Omental fat pad (tissue), 4 donors: Measurements from ENCODE around the gene GAREM1. TPM values are rescaled to one million over a fixed set of nuclear protein-coding genes. Genes with fewer than 3 reads are reported as not detected.
"Not testable (repeated sequence)": the region's sequence is repeated elsewhere in the genome, so short reads cannot be mapped to it uniquely, and the experiment has no call there.

Source experiments
- ATAC-seq: fragments of 150-250 bp; one replicate; pipeline ENCODE4 v1.9.1; 2016; ENCODE audit warnings: mild to moderate bottlenecking, moderate library complexity; ENCODE audit not compliant: low FRiP score
- DNase-seq: peaks from one replicate; pipeline ENCODE4 v3.0.0-alpha.2; 2019; ENCODE audit warnings: low spot score
- CTCF ChIP-seq, 3 donors: fragments of 450-650 bp; IDR thresholded peaks; one replicate each; pipeline ENCODE4 v1.5.1; 2016 to 2017; ENCODE audit warnings: antibody characterized with exemption in 3 of 3, mild to moderate bottlenecking in 3 of 3, moderate library complexity in 2 of 3
- total RNA-seq, 4 donors: library from RNA; depleted of rRNA; stranded (reverse); fragments of >200 nt; gene quantifications; one replicate each; pipeline ENCODE4 v1.1.0, GENCODE V29; 2016

Gene GAREM1
- 10 to 100 TPM; 11.2 to 22.4 (median 13.8) TPM for total RNA-seq

GRCh38 chr18:32470714-32471633 lies at the start of gene GAREM1:
Gene GAREM1 (minus strand): TSS chr18:32470882. CDS start chr18:32470428, 454 bp downstream.
- DNase-seq (peak; percentile 71), ATAC-seq (peak; percentile 97)
- peak in 2 of 3 donors; percentile 5 to 19 for TF ChIP-seq CTCF (IDR thresholded peaks at IDR 0.05)

- DNase-seq (no peak), ATAC-seq (no peak)
- no peak for TF ChIP-seq CTCF (IDR thresholded peaks at IDR 0.05)
These were observed 40.5 kb upstream of the GAREM1 start for GRCh38 chr18:32511147-32511546.

- TF ChIP-seq CTCF (IDR thresholded peaks at IDR 0.05), result no peak
- DNase-seq (no peak), ATAC-seq (no peak)
These were observed 38.4 kb upstream of the GAREM1 start for GRCh38 chr18:32509111-32509510.

GRCh38 chr18:32507093-32507492 lies 36.4 kb upstream of the GAREM1 start:
- TF ChIP-seq CTCF (IDR thresholded peaks at IDR 0.05), result no peak
- ATAC-seq (no peak), DNase-seq (no peak)

- ATAC-seq (no peak), DNase-seq (no peak)
- no peak for TF ChIP-seq CTCF (IDR thresholded peaks at IDR 0.05)
These were observed 31.3 kb upstream of the GAREM1 start for GRCh38 chr18:32502014-32502413.

- not testable (repeated sequence) for ATAC-seq, DNase-seq
These were observed 30.6 kb upstream of the GAREM1 start for GRCh38 chr18:32501242-32501641.

- DNase-seq (no peak), ATAC-seq (no peak)
- TF ChIP-seq CTCF (IDR thresholded peaks at IDR 0.05), result no peak
These were observed 12.3 kb upstream of the GAREM1 start for GRCh38 chr18:32483002-32483401.
